Activated CD4-positive, alpha-beta T cell treated with anti-CD3 and anti-CD28 coated beads, Interleukin-2, amount 10 ng/mL, durations not matched to agents 7 days and 5 days (primary cell): Measurements from ENCODE around the gene RPL13A. TPM values are rescaled to one million over a fixed set of nuclear protein-coding genes. Genes with fewer than 3 reads are reported as not detected.

Experiments
- CTCF ChIA-PET: fragments of 350-600 bp; sonication (Branson Sonifier 250); formaldehyde crosslinking; loops from one replicate; lab custom pipeline; 2021; ENCODE audit warnings: antibody characterized with exemption; lab: Charles Lee
- POLR2A ChIA-PET: fragments of 350-600 bp; sonication (Branson Sonifier 250); formaldehyde crosslinking; loops from one replicate; lab custom pipeline; 2021; ENCODE audit warnings: antibody characterized with exemption; lab: Charles Lee
- DNase-seq: peaks from one replicate; pipeline ENCODE4 v3.0.0-alpha.2; 2020
- H3K27ac Mint-ChIP-seq: one replicate; pipeline ENCODE4 v1.8.0; 2021; ENCODE audit warnings: mild to moderate bottlenecking, moderate library complexity, mixed read lengths
- H3K27me3 Mint-ChIP-seq: one replicate; pipeline ENCODE4 v1.8.0; 2021; ENCODE audit warnings: mixed read lengths
- H3K36me3 Mint-ChIP-seq: one replicate; pipeline ENCODE4 v1.8.0; 2021; ENCODE audit warnings: low read depth, mixed read lengths
- H3K4me1 Mint-ChIP-seq: one replicate; pipeline ENCODE4 v1.8.0; 2021; ENCODE audit warnings: mixed read lengths
- H3K4me3 Mint-ChIP-seq: one replicate; pipeline ENCODE4 v1.8.0; 2021; ENCODE audit warnings: mild to moderate bottlenecking, moderate library complexity, mixed read lengths
- H3K9me3 Mint-ChIP-seq: one replicate; pipeline ENCODE4 v1.8.0; 2021; ENCODE audit warnings: mixed read lengths
- total RNA-seq, 2 experiments: library from RNA; stranded (reverse); gene quantifications; one replicate each; pipeline ENCODE4 v1.2.3, GENCODE V29; 2021

The RPL13A gene
- total RNA-seq, 2 experiments from 2014 or later = 2,327 to 2,349 TPM

DNA sequence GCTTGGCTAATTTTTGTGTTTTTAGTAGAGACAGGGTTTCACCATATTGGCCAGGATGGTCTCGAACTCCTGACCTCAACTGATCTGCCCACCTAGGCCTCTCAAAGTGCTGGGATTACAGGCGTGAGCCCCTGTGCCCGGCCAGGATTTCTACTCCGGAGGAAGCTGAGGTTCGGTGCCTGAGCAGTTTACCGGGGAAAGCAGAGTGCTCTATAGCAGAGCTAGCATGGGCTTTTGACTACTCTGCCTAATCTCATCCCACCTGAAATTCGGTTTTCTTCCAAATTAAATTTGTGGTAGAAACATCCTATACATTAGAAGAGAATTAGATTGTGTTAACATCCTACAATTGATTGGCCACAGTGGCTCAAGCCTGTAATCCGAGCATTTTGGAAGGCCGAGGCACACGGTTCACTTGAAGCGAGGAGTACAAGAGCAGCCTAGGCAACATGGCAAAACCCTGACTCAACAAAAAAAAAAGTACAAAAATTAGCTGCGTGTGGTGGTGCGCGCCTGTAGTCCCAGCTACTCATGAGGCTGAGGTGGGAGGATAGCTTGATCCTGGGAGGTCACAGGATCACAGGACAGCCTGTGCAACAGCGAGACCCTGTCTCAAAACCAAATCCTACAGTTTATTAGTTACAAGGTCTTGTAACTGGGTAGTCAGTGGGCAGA is 1.6 kb downstream of the RPL13A start:
- Mint-ChIP-seq H3K4me3 (peak overlapping the region; percentile 89), H3K36me3 (peaks cover 80% of the 10 kb centered on the region), H3K9me3 (no peaks in the 10 kb centered on the region), H3K27ac (peak overlapping the region; percentile 91), H3K27me3 (no peaks in the 10 kb centered on the region), H3K4me1 (peaks cover 52% of the 10 kb centered on the region)
- no peak for DNase-seq
- ChIA-PET CTCF (interaction anchor here (0.7 to 2.2 kb wide), 4 partner anchors 12 to 189 kb away, joined by 3 to 12 read pairs (median 6); partner anchors contain the start of gene FLT3LG), POLR2A (interaction anchor here (1.0 to 1.2 kb wide), 2 partner anchors 10 to 14 kb away, joined by 3 to 7 read pairs; no protein-coding TSS in a partner anchor)

DNA sequence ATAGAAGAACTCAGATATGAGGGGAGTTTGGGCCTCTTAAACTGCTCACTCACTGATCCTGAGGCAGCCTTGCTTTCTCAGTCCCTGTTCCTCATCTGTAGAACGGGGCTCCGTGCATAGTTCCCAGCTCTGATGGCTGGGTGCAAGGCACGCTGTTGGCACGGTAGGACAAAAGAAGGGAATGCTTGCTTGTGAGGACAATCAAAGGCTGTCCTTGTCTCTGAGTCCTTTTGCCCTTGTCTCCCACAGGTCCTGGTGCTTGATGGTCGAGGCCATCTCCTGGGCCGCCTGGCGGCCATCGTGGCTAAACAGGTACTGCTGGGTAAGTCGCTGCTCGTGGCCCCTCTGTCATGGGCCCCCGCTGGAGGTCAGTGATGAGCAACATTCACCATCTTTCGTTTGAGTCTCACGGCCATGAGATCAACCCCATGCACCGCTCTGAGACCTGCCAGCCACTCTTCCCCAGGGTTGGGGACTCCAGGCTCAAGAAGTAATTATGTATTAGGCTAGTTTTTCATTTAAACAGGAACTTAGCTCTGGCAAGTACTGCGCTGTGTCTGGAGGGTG is 2.3 kb downstream of the RPL13A start:
- DNase-seq = no peak
- ChIA-PET POLR2A (no interaction called here), CTCF (interaction anchor here (0.5 to 2.2 kb wide), 2 partner anchors 13 to 39 kb away, joined by 3 to 7 read pairs; no protein-coding TSS in a partner anchor)
- Mint-ChIP-seq H3K27ac (peak overlapping the region; percentile 91), H3K27me3 (no peaks in the 10 kb centered on the region), H3K9me3 (no peaks in the 10 kb centered on the region), H3K4me1 (peaks cover 51% of the 10 kb centered on the region), H3K4me3 (peak overlapping the region; percentile 89), H3K36me3 (peaks cover 75% of the 10 kb centered on the region)

DNA sequence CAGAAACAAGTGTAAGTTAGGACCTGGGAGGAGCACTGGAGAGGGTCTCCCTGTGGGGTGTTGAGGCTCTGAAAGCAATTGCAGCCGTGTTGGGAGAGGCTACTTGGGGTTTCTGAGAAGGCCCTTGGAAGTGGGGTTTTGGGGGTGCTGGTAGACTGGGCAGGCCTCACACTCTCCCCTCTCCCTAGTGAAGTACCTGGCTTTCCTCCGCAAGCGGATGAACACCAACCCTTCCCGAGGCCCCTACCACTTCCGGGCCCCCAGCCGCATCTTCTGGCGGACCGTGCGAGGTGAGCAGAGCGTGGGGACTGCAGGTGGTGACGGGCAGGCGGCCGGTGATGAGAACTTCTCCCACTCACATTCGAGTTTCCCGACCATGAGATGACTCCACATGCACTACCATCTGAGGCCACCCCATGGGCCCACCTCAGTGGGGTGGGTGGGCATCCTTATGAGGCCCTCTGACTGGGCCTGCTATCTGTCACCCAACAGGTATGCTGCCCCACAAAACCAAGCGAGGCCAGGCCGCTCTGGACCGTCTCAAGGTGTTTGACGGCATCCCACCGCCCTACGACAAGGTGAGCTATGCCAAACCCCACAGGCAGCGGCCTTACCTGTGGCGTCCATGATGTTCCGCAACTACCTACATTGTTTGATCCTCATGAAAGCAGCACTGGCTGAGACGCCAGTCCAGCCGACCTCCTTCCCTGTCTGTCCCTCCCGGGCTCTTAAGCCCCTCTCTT is 3.0 kb downstream of the RPL13A start:
- Mint-ChIP-seq H3K4me1 (peaks cover 56% of the 10 kb centered on the region), H3K9me3 (no peaks in the 10 kb centered on the region), H3K27ac (peak overlapping the region; percentile 91), H3K36me3 (peaks cover 72% of the 10 kb centered on the region), H3K4me3 (peak overlapping the region; percentile 89), H3K27me3 (no peaks in the 10 kb centered on the region)
- ChIA-PET CTCF (interaction anchor here (1.1 to 1.2 kb wide), 2 partner anchors 16 to 79 kb away, joined by 3 to 5 read pairs; no protein-coding TSS in a partner anchor), POLR2A (no interaction called here)
- DNase-seq = no peak

GRCh38 chr19:49491030-49491803 is 3.8 kb downstream of the RPL13A start:
- no peak for DNase-seq
- ChIA-PET CTCF (interaction anchor here (1.1 to 1.2 kb wide), 2 partner anchors 15 to 79 kb away, joined by 3 to 5 read pairs; no protein-coding TSS in a partner anchor), POLR2A (interaction anchor here (1.5 kb wide), 1 partner anchor 18 kb away, joined by 4 read pairs; no protein-coding TSS in a partner anchor)
- Mint-ChIP-seq H3K27ac (peak overlapping the region; percentile 46), H3K9me3 (no peaks in the 10 kb centered on the region), H3K36me3 (peaks cover 66% of the 10 kb centered on the region), H3K4me1 (peaks cover 54% of the 10 kb centered on the region), H3K4me3 (no peak overlapping the region), H3K27me3 (no peaks in the 10 kb centered on the region)

GRCh38 chr19:49491804-49492572 is 4.6 kb downstream of the RPL13A start:
- DNase-seq = no peak
- Mint-ChIP-seq H3K36me3 (peaks cover 66% of the 10 kb centered on the region), H3K27ac (peak overlapping the region; percentile 46), H3K4me1 (peaks cover 52% of the 10 kb centered on the region), H3K9me3 (no peaks in the 10 kb centered on the region), H3K4me3 (peak overlapping the region; percentile 2), H3K27me3 (no peaks in the 10 kb centered on the region)
- POLR2A ChIA-PET = interaction anchor here (1.5 kb wide), 1 partner anchor 19 kb away, joined by 4 read pairs; no protein-coding TSS in a partner anchor
- CTCF ChIA-PET = interaction anchor here (0.7 to 1.2 kb wide), 3 partner anchors 14 to 187 kb away, joined by 3 to 5 read pairs (median 3); no protein-coding TSS in a partner anchor

DNA sequence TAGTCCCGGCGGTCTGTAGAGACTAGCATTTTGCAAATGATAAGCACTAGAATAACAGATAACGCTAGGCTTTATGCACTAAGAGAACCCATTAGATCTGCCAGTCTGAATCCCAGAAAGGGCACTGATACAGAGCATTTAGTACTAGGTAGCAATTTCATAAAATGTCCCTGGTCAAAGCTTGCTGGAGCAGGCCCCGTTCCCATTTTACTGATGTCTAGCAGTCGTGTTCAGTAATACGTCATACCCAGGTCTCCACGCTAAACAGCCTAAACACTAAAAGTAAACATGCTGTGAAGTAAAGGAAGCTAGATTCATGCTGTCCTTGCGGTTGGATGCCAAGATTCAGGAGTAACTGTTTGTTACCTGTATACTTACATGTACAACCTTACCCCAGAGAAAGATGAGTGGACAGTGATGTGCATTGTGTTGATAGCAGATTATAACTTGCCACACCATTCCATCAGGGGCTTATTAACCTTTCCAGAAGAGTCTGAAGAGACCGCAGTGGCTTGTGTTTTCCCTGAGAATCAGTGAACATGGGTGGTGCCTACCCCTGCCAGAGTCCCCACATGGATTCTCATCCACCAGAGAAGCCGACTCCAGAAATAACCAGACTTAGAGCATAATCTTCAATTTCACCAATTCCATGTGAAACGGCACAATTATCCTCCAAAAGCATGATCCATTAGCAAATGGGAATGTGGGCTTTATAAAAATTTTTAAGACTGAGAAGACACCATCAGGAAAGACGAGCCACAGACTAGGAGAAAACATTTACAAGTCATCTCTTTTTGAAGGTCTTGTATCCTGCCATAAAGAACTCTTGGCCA is 5.4 kb downstream of the RPL13A start:
- CTCF ChIA-PET = interaction anchor here (0.7 kb wide), 1 partner anchor 187 kb away, joined by 3 read pairs; no protein-coding TSS in a partner anchor

GRCh38 chr19:49496574-49497008 is 9.2 kb downstream of the RPL13A start:
- peaks cover 64% of the 10 kb centered on the region for H3K36me3 Mint-ChIP-seq
- no peaks in the 10 kb centered on the region for H3K27me3 Mint-ChIP-seq
- ChIA-PET POLR2A (interaction anchor here (0.8 kb wide), 1 partner anchor 24 kb away, joined by 5 read pairs; no protein-coding TSS in a partner anchor), CTCF (interaction anchor here (1.0 to 3.6 kb wide), 7 partner anchors 10 to 181 kb away, joined by 3 to 15 read pairs (median 5); partner anchors contain the start of gene FLT3LG)
- H3K27ac Mint-ChIP-seq = peak overlapping the region; percentile 99
- no peak for DNase-seq
- H3K4me1 Mint-ChIP-seq = peaks cover 52% of the 10 kb centered on the region
- no peaks in the 10 kb centered on the region for H3K9me3 Mint-ChIP-seq
- peak overlapping the region; percentile 100 for H3K4me3 Mint-ChIP-seq

More for the DNA sequence above, 5.4 kb downstream of the RPL13A start:
- POLR2A ChIA-PET = interaction anchor here (1.5 kb wide), 1 partner anchor 20 kb away, joined by 4 read pairs; no protein-coding TSS in a partner anchor
- Mint-ChIP-seq H3K4me3 (no peak overlapping the region), H3K27ac (peak overlapping the region; percentile 84), H3K4me1 (peaks cover 56% of the 10 kb centered on the region), H3K27me3 (no peaks in the 10 kb centered on the region), H3K36me3 (peaks cover 67% of the 10 kb centered on the region), H3K9me3 (no peaks in the 10 kb centered on the region)
- DNase-seq = no peak

- no peaks in the 10 kb centered on the region for H3K27me3 Mint-ChIP-seq
- H3K36me3 Mint-ChIP-seq = peaks cover 58% of the 10 kb centered on the region
- ChIA-PET CTCF (interaction anchor here (1.3 to 3.6 kb wide), 5 partner anchors 10 to 182 kb away, joined by 3 to 15 read pairs (median 6); partner anchors contain the start of gene FLT3LG), POLR2A (interaction anchor here (0.6 kb wide), 1 partner anchor 72 kb away, joined by 3 read pairs; no protein-coding TSS in a partner anchor)
- peak; percentile 89 for DNase-seq
- peak overlapping the region; percentile 100 for H3K4me3 Mint-ChIP-seq
- H3K9me3 Mint-ChIP-seq = no peaks in the 10 kb centered on the region
- H3K4me1 Mint-ChIP-seq = peaks cover 52% of the 10 kb centered on the region
- H3K27ac Mint-ChIP-seq = peak overlapping the region; percentile 99
These were observed 9.8 kb downstream of the RPL13A start for GRCh38 chr19:49497047-49497788.

DNA sequence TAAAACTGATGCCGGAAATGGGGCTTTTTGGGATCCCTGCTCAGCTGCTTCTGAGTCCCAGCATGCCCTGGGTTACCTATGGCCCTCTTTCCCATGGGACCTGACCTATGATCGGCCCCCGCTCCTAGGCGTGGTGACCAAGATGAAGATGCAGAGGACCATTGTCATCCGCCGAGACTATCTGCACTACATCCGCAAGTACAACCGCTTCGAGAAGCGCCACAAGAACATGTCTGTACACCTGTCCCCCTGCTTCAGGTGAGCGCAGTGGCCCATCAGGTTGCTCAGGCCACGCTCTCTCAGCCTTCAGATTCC is 10.3 kb downstream of the RPL13A start:
- H3K27me3 Mint-ChIP-seq = no peaks in the 10 kb centered on the region
- no peaks in the 10 kb centered on the region for H3K9me3 Mint-ChIP-seq
- H3K4me3 Mint-ChIP-seq = peak overlapping the region; percentile 100
- DNase-seq = no peak
- H3K36me3 Mint-ChIP-seq = peaks cover 53% of the 10 kb centered on the region
- H3K27ac Mint-ChIP-seq = peak overlapping the region; percentile 99
- peaks cover 52% of the 10 kb centered on the region for H3K4me1 Mint-ChIP-seq
- ChIA-PET POLR2A (interaction anchor here (1.8 kb wide), 1 partner anchor 9 kb away, joined by 7 read pairs; no protein-coding TSS in a partner anchor), CTCF (interaction anchor here (1.5 to 3.6 kb wide), 5 partner anchors 22 to 181 kb away, joined by 3 to 15 read pairs (median 6); partner anchors contain the start of gene FLT3LG)

DNA sequence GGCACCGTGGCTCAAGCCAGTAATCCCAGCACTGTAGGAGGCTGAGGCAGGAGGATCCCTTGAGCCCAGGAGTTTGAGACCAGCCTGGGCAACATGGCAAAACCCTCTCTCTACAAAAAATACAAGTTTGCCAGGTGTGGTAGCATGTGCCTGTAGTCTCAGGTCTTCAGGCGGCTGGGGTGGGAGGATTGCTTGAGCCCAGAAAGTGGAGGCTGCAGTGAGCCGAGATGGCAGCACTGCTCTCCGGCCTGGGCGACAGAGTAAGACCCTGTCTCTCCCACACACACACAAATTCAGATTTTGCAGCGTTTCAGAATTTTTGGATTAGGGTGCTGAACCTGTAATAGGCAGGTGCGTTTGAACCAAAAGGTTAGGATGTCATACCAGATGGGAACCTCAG is 11.1 kb downstream of the RPL13A start:
- Mint-ChIP-seq H3K36me3 (peaks cover 45% of the 10 kb centered on the region), H3K4me3 (peak overlapping the region; percentile 100), H3K27ac (peak overlapping the region; percentile 99), H3K4me1 (peaks cover 52% of the 10 kb centered on the region), H3K27me3 (no peaks in the 10 kb centered on the region), H3K9me3 (no peaks in the 10 kb centered on the region)
- ChIA-PET CTCF (interaction anchor here (1.0 to 3.6 kb wide), 8 partner anchors 22 to 181 kb away, joined by 3 to 15 read pairs (median 4); partner anchors contain the start of gene RCN3), POLR2A (interaction anchor here (1.8 kb wide), 1 partner anchor 10 kb away, joined by 7 read pairs; no protein-coding TSS in a partner anchor)
- DNase-seq = no peak
